ENCODE results near the gene TERB1.

The TERB1 gene

DNA sequence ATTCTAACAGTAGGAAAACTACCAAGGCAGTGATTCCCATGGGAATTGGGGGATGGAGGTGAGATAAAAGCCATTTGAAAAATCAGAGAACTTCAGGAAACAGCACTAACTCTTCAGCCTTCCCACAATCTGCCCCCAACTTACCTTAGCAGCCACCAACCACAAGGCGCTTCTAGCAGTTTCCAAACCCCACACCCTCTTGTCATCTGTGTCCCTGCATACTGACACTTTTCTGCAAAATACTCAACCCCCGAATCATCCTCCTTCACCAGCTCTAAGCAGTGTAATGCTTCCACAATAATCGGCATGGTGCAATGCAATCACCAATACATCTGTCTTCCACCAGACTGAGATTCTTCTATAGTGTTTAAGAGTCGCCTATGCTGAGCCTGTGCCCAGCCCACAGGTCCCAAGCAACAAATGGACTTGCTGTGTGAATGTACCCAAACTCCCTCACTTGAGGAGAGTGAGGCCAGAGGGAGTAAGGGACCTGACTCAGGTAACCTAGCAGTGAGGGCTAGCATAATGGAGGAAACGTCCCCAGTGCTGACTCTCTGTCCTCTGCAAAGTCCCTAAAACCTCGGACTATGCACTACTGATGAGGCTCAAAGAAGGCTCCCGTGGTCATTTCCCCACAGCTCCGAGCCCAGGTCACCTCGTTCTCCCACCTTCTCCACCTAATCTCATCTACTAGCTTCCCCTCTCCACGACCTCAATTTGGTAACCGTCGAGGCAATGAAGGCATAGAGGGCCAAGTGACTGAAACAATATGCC, 50.9 kb downstream of the TERB1 start:
- DNase-seq (ENCODE audit: low read depth, low spot score), result no peak

DNA sequence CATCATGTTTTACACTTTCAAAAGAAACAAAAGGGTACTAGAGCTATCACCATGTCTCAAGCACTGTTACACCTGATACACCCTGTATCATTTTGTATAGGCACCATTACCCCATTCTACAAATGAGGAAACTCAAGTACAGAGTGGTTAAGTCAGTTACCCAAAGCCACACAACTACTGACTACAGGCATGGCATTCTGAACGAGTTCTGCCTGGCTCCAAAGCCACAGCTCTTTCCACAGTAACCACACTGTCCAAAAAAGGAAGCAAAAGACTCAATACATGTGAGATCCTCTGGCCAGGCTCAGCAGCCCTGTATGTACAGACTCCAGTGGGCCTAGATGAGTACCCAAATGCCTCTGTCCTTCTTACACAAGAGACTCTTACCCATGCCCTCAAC, 54.7 kb downstream of the TERB1 start:
- DNase-seq (ENCODE audit: low read depth, low spot score), result no peak

DNA sequence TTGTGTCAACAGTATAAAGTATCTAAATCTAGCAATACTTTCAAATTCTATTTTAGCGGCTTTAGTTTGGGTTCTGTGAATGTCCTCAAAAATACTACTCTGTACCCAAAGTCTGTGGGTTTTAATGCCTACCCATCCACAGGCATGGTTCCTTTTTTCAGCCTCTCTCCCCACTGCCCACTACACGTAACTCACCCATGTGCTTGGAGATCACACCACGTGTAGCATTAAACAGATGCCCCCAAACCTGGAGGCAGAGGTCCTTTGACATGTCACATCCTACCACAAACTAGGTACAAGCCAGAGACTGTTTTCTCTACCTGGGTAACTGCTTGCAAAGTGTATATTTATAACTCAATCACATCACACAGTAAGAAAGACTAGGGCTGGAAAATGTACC, 55.3 kb downstream of the TERB1 start:
- DNase-seq (ENCODE audit: low read depth, low spot score), result no peak

DNA sequence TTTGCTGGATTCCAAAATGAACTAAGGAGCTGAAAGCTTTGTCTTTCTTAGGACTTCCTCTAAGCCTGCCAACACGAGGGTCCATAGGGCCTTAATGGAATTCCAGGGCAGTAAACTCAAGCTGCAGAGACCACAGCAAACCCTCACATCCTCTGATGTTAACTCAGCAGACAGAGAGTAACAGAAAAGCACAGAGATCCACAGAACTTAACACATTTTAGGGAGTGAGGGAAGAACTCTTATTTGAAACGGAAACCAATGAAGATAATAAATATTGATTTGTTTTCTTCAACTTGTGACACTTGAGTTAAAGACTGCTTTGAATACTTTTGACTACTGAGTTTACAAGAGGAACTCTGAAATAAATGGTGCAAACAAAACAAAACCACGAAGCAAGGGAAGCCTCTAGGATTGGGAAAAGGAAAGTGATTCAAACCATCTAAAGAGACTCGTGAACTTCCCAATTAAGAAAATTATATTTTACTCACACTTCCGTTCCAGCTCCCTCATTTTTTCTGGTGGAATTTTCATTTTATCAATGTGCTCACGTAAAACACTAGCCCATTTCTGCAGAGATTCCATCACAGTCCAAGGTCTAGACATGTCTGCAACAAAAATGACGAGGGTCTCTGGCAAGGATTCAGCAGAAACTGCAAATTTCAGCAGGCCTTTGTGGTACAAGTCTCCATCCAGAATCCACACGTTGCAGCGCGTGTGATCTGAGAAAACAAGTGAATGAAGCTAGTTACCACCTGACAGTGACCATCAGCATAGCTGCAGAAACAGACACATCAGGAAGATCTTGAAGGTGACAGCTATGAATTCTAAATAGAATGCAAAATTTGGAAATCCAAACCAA, 59.2 kb downstream of the TERB1 start:
- no peak for DNase-seq (ENCODE audit: low read depth, low spot score)

DNA sequence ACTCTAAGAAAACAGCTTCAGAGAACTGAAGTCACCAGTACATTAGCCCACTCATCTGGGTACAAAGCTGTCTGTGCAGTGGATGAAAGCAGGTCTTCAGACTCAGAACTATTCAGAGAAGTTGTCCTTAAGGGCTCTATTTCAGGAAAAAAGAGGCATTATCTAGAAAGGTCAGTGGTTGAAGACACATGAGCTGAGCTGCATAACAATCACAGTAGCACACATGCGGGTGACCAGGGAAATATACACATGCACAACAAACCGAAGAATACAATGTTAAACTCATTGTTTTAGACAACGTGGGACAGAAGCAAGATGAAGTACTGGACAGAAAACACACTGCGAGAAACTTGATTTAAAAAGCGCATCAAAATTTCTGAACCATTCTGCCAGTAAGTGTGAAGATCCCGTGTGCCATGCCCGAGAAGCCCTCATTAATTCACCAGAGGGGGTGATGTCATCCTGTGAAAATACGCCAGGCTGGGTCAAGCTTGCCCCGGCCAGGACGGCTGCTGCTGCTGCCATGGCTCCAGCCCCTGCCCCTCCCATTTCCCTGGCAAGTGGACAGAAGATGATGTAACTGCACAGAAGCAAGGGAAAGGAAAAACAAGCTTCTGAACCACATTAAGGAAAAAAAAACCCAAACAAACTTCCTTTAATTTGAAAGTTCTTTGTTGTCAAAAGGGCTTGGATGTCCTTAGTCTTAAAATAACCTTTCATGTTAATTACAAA, 60.0 kb downstream of the TERB1 start:
- no peak for DNase-seq (ENCODE audit: low read depth, low spot score)

DNA sequence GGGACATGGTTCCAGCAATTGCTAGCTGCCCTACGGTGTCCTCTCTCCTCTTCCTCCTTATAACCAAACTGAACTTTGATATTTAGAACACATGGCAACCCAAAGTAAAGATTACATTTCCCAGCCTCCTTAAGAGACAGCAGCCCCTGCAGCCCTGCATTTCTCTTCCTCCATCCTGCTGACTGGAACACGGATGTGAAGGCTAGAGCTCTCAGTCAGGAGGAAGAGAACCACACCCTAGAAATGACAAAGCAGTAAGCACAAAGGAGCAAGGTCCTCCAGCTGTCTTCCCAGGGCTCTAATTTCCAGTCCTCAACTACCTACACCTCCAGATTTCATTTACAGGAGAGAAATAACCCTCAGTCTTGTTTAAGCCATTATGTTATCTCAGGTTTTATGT, 60.9 kb downstream of the TERB1 start:
- no peak for DNase-seq (ENCODE audit: low read depth, low spot score)

DNA sequence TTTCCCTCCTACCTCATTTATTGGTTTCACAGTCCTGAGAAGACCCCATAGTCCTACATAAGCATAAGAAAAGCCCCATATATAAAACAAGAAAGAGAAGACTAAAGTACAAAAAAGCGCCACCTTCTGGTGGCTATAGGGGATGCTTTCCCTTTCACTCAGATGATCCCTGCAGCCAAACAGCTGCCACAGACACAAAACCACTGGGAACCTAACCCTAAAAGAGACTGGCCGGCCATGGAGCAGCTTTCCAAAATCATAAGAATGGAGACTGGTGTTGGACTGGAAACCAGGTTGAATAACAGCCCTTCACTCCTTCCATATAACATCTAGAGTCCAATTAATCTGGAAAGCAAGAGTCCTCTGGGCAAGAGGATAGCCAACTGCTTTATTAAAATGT, 61.4 kb downstream of the TERB1 start:
- DNase-seq (ENCODE audit: low read depth, low spot score), result no peak

DNA sequence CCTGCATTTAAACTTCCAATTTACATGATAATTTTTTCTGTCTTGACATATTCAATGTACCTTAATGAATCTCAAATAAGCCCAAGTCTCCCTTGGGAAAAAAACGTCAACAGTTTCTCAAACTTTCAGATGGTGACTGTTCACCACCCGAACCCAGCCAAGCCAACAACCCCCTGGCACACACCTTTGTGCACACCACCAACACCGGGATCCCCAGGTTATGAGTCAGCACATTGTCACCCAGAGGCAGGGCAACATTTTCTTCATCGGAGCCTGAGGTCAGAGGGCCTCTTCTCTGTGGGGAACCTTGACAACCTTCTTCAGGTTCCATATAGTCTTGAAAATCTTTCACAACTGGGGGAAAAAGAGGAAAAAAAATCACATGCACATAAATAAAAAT, 65.5 kb downstream of the TERB1 start:
- no peak for DNase-seq (ENCODE audit: low read depth, low spot score)

DNA sequence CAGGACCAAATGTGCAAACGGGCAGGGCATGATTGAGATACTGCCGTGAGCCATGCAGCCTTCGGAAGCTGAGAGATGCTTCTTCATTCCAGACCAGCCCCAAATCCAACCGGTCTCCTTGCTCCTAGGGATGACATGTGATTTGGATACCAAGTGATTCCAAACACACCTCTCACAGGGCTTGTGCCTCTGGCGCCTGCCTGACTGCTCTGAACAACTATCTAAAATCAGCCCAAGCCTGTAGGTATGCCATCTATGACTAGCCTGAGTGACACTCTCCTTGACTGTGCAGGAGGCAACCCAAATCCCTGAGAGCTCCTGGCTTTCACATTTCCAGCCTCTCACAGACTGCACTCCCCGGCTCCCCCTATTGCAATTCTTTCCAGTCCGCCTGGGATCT, 70.3 kb downstream of the TERB1 start:
- DNase-seq (ENCODE audit: low read depth, low spot score), result no peak

DNA sequence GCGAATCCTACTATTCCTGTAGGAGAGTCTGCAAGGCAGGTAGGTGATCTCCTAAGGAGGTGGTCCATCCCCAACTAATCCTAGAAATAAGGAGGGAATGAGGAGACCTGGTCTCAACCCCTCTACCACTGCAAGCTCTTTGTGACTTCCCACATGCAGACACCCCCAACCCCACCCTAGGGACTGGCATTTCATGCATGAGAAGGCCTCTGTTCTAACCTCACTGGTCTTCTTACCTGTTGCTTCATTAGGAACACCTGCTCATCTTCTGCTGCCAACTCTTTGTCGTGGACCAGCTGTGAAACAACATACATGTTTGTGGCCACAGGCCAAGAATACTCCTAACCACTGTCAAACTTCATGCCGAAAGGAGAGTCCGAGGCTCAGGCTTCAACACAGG, 72.6 kb downstream of the TERB1 start:
- DNase-seq (ENCODE audit: low read depth, low spot score), result no peak

DNA sequence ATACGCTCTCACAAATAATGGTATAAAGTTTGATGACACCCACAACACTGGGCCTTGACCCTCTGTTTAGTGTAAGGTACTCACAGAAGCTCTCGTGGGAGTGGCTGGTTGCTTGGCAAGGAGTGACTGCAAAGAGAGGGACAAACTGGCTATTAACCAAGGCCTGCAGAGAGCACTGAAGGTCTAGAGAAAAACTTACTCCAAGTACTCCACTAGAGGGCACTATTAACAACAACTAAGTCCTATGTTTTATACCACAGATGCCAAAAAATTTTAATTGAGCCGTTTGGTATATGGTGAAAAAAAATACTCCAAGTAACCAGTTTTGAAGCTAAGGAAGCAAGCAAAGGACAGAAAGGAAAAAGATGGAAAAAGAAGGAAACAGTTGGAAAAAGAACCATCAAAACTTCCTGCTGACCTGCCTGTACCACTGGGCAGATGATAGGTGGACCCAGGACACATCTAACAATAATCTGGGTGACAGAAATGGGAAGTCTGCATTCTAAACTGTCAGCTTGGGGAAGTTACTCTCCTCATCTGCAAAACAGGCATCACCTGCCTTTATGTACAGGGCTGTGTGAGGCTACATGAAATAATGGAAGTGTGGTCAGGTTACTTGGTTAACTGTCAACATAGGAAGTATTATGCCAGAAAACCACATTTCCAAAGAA, 73.1 kb downstream of the TERB1 start:
- DNase-seq (ENCODE audit: low read depth, low spot score), result no peak

DNA sequence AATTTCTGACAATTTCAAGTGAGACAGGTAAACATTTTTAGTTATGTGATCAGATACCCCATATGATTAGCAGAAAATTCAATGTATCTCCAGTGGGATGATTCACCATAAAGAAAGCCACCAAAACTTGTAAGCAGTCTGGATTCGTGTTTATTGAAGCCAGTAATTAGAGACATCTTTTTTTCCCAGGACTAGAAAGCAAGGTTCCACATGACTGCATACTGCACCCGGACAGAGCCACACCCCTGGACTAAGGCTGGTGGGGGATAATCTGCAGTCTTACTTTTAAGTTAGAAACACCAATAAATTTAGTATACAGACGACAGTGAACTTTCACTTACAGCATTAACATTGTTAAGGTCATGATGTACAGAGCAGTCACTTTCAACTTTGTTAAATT, 80.6 kb downstream of the TERB1 start:
- no peak for DNase-seq (ENCODE audit: low read depth, low spot score)

DNA sequence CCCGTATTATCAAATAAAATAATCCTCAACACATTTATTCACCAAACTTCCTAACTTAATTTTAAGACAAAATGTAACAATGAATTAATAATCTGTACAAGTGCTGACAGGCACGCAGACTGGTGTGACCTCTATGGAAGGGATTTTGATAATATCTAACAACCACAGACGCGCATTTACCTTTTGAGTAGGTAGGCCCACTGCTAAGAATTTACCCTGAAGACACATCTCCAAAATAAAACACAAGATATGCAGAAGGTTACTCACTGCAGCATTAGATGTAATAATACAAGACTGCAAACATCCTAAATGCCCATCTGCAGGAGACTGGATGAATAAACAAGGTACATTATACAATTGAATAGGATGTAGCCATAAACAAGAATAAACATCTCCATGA, 82.1 kb downstream of the TERB1 start:
- no peak for DNase-seq (ENCODE audit: low read depth, low spot score)

DNA sequence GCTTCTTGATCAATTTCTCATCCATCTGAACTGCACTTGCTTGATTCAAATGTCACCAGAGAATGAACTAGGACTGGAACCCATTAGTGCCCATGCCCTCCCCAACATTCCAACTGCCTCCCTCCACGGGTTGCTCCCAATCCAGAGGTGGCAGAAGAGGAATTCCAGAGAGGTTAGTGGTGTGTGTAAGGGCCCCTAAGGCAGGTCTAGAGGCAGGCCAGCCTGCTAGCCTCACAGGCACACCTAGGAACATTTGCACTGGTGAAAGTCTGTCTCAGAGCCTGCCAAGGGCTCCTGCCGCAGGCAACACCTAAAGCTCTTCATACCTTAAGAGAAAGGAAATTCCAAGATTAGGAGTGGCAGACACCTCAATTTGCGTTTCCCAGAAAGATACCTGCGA, 83.6 kb downstream of the TERB1 start:
- no peak for DNase-seq (ENCODE audit: low read depth, low spot score)

DNA sequence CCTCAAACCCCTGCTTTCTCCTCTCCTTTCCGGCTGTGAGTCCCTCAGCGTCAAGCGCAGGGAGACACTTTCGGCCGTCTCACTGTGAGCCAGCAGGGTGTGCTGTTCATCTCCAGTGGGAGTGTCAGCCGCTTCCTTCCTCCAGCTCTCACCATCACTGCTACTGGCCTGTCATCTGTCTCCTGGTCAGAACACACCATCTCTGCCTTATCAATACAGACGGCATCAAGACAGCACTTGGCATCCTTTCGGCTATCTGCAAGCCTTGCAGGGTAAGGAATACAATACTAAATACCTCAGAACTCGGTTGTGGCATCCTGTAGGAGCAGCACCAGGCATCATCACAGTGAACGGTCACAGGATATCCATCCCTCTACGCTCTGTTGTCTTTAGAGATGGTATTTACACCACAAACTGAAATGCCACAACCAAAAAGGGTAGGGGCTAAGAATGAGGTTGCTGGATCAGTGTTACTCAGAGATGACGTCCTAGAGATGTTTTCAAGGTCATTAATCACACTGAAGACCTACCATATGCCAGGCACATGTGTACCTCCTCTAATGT, 84.2 kb downstream of the TERB1 start:
- no peak for DNase-seq (ENCODE audit: low read depth, low spot score)

DNA sequence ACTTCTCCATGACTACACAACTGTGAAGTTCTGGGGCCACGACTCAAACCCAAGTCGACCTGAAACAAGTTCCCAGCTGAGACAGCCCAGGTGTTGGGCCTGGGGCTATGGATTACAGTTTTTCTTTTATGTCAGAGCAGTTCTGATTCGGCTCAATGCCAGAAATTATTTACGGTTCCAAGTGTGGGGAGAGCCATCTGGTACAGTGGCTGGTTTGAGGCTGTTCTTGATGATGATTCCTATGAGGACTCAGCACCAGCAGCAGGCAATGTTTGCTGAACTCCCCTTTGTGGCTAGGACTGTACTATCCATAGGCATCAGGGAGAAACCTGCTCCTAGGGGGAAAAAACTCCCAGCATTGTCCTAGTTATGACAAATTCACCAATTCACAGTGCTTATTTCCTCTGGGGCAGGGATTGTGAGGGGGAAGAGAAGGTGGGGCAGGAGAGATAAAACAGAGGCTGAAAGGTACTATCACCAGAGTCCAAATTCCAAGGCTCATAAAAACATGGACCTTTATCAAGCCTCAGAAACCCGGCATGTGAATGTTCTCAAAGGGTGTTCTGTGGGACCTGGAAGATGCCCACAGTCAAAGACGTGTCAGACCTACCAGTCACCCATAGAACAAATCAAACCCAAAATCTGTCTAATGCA, 86.6 kb downstream of the TERB1 start:
- no peak for DNase-seq (ENCODE audit: low read depth, low spot score)

DNA sequence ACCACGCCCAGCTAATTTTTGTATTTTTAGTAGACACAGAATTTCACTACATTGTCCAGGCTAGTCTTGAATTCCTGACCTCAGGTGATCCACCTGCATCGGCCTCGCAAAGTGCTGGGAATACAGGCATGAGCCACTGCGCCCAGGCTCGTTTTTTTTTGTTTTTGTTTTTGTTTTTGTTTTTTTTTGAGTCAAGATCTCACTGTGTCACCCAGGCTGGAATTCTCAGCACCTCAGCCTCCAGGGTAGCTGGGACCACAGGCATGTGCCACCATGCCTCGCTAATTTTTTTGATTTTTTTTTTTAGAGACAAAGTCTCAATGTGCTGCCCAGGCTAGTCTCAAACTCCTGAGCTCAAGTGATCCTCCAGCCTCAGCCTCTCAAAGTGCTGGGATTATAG, 87.3 kb downstream of the TERB1 start:
- DNase-seq (ENCODE audit: low read depth, low spot score), result no peak

DNA sequence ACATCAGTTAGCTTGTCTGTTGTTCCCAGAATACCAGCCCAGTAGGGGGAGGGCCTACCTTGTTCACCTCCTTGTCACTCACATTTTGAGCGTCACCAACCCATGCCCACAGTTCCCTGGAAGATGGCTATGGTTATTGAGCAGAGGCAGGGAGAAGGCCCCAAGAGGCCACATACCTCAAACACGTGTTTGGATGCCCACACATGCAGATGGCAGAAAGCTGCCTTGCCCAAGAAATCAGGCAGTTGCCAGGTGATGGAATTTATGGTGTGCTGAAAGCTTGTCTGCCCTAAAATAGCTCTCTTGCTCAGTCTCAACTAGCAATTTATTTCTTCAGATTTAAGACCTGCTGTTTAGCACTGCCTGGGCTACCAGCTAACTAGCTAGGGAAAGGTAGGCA, 88.3 kb downstream of the TERB1 start:
- no peak for DNase-seq (ENCODE audit: low read depth, low spot score)

DNA sequence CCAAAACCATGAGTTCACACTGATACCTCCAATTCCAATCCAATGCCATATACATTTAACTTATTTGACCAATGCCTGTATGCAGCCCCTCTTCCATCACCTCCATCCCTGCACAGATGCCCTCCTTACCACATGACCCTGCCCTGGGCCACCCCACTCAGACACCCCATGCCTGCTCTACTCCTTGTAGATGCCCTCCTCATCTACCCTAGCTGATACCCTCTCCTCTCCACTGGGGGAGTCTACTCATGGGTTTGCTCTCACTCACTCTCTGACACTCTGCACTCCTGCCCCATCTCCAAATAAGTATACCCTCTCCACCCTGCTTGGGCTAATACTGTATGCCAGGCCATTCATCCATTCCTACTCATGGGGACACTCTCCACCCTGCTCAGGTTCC, 88.9 kb downstream of the TERB1 start:
- no peak for DNase-seq (ENCODE audit: low read depth, low spot score)

DNA sequence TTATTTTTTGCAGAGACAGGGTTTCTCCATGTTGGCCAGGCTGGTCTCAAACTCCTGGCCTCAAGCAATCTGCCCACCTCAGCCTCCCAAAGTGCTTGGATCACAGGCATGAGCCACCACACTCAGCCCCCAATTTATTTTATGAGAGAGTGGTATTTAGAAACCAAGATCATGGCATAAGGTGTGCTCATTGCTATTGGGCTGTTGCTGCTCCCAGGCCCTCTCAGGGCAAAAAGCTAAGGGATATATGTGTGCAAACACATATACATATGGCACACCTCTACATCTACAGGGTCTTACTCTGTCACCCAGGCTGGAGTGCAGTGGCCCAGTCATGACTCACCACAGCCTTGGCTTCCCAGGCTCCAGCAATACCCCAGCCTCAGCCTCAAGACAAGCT, 89.8 kb downstream of the TERB1 start:
- DNase-seq (ENCODE audit: low read depth, low spot score), result no peak

DNA sequence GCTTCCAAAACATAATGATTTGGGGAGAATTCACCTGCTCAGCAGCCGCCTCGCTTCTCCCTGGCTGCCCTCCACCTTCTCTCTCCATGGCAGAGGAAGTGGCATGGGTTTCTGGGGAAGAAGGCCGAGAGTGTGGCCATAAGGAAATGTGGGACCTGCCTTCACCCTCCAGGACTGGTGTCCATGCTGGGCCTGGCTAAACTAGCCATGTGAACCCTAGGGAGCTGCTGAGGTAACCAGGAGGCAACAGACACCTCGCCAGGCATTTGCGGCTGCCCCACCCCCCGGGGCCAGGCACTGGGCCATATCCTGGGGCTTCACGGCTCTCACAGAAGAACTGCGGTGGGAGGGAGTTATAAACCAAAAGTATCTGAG, 94.9 kb downstream of the TERB1 start:
- no peak for DNase-seq (ENCODE audit: low read depth, low spot score)
